Upper lobe of right lung (tissue), 1 donor: ENCODE data around the gene KCTD16. TPM values are rescaled to one million over a fixed set of nuclear protein-coding genes. Genes with fewer than 3 reads are reported as not detected.

ENCODE experiments used
- ATAC-seq: fragments of 200-7000 bp; cut with Tn5 transposase; one replicate; pipeline ENCODE4 v1.9.1; 2020; ENCODE audit warnings: mild to moderate bottlenecking, moderate library complexity
- DNase-seq: peaks from one replicate; pipeline ENCODE4 v3.0.0-alpha.2; 2020
- H3K27ac ChIP-seq: fragments of 200-600 bp; one replicate; pipeline ENCODE4 v1.8.0; 2022
- H3K27me3 ChIP-seq: fragments of 200-600 bp; one replicate; pipeline ENCODE4 v1.8.0; 2022; ENCODE audit warnings: mild to moderate bottlenecking
- H3K36me3 ChIP-seq: fragments of 200-600 bp; one replicate; pipeline ENCODE4 v1.8.0; 2022
- H3K4me1 ChIP-seq: fragments of 200-600 bp; one replicate; pipeline ENCODE4 v1.8.0; 2022
- H3K4me3 ChIP-seq: fragments of 200-600 bp; one replicate; pipeline ENCODE4 v1.8.0; 2022; ENCODE audit warnings: mild to moderate bottlenecking
- H3K9me3 ChIP-seq: fragments of 200-600 bp; one replicate; pipeline ENCODE4 v1.8.0; 2022
- intact Hi-C: fragments of 100-400 bp; cut with DNase I; formaldehyde crosslinking; loops from one replicate; pipeline ENCODE4 v1.11.0; 2022
- total RNA-seq: library from RNA; stranded (reverse); fragmentation: NEBNext Ultra II Directional; extraction: Animal tissue kit (Norgen Biotek cat#: 25700); gene quantifications from one replicate; pipeline ENCODE4 v1.2.1, GENCODE V29; 2021
- TF ChIP-seq, protein P1 (sequence below): fragments of 200-600 bp; IDR thresholded peaks from one replicate; pipeline ENCODE4 v1.8.0; 2022; ENCODE audit warnings: antibody characterized with exemption
- donor health status: DM: no; HTN: yes; CAD: no; lungs with severe emphysema.

The KCTD16 gene
- total RNA-seq, 1 donor from 2014 or later, result 5.1 TPM

DNA sequence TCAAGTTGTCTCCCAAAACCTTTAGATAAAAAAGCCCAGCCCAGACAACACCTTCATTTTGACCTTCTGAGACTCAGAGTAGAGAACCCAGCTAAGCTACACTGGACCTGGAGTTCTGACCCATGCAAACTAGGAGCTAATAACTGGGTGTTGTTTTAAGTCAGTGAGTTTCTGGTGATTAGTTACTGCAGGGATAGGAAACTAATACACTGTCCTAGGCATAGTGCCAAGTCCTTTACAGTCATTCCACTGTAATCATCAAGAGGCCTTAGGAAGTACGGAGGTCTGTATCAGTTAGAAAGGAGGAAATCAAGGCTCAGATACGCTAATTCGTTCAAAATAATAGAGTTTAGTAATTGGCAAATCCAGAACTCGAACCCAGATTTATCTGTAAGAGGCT is 197.9 kb downstream of the KCTD16 start:
- ATAC-seq (no peak), DNase-seq (no peak)
- Histone ChIP-seq H3K9me3 (no peaks in the 10 kb centered on the region), H3K36me3 (no peaks in the 10 kb centered on the region), H3K27me3 (no peaks in the 10 kb centered on the region), H3K4me3 (no peak overlapping the region), H3K4me1 (no peaks in the 10 kb centered on the region), H3K27ac (no peak overlapping the region)
- intact Hi-C loops, result no loop called here
- TF ChIP-seq, protein P1, sequence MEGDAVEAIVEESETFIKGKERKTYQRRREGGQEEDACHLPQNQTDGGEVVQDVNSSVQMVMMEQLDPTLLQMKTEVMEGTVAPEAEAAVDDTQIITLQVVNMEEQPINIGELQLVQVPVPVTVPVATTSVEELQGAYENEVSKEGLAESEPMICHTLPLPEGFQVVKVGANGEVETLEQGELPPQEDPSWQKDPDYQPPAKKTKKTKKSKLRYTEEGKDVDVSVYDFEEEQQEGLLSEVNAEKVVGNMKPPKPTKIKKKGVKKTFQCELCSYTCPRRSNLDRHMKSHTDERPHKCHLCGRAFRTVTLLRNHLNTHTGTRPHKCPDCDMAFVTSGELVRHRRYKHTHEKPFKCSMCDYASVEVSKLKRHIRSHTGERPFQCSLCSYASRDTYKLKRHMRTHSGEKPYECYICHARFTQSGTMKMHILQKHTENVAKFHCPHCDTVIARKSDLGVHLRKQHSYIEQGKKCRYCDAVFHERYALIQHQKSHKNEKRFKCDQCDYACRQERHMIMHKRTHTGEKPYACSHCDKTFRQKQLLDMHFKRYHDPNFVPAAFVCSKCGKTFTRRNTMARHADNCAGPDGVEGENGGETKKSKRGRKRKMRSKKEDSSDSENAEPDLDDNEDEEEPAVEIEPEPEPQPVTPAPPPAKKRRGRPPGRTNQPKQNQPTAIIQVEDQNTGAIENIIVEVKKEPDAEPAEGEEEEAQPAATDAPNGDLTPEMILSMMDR, result no peak

DNA sequence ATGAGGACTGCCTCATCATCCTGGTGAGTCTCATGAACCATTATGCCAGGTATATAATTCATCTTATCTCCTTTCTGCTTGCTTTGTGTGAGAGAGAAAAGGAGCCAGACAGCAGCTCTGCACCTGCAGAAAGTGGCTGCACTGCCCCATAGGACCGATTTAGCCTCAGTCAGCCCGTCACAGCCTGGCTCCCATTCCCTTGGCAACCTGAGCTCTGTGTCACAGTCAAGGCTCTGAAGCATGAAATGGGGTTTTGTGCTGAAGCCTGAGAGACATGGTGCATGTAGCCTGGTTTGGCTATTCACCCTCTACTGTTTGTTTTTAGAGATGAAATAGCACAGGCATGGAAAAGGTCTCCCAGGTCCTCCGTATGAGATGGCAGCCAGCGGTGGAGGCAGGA is 198.3 kb downstream of the KCTD16 start:
- H3K4me3 ChIP-seq, result no peak overlapping the region

DNA sequence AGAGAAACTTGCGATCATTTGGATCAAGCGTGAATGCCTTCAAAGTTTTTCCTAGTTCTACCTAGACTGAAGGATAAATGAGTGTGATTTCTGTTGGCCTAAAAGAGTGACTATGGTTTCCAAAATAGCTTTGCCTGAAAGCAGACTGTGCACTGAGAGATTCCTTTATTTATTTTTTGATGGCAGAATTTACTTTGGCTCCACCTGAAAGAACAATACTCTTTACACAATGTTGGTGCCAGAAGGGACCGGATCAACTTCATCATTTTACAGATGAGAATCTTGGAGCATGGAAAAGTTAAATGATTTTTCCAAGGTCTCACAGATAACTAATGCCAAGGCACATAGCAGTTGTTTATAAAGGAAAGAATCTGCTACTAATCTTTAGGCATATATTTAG is 199.6 kb downstream of the KCTD16 start:
- no peak for DNase-seq
- Histone ChIP-seq H3K9me3 (no peaks in the 10 kb centered on the region), H3K27ac (no peak overlapping the region), H3K4me1 (no peaks in the 10 kb centered on the region), H3K36me3 (no peaks in the 10 kb centered on the region), H3K27me3 (no peaks in the 10 kb centered on the region), H3K4me3 (no peak overlapping the region)
- ATAC-seq, result no peak
- intact Hi-C loops, result no loop called here
- TF ChIP-seq, protein P1, result no peak

More for the DNA sequence above, 198.3 kb downstream of the KCTD16 start:
- intact Hi-C loops, result no loop called here
- Histone ChIP-seq H3K27ac (no peak overlapping the region), H3K36me3 (no peaks in the 10 kb centered on the region), H3K27me3 (no peaks in the 10 kb centered on the region), H3K9me3 (no peaks in the 10 kb centered on the region), H3K4me1 (no peaks in the 10 kb centered on the region)
- no peak for DNase-seq
- no peak for ATAC-seq
- TF ChIP-seq, protein P1, result no peak

DNA sequence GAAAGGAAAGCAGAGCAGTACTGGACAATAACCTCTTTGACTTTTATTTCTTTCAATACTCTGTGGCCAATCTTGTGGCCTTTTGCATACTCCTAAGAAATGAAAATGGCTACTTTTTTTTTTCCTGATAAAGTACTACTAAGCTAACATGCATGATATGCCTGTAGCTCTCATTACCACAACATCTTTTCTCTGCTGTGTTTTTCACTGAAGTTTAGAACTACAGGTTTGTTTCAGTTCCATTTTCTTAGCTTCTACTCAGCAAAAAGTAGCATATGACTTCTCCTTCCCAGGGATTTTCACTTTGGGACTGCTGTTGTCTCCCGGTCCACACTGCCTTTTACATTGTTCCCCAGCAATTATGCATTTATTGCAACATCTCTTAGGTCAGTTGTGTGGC is 204.0 kb downstream of the KCTD16 start:
- intact Hi-C loops, result no loop called here
- H3K4me3 ChIP-seq, result no peak overlapping the region
- TF ChIP-seq, protein P1, result no peak
- H3K9me3 ChIP-seq, result no peaks in the 10 kb centered on the region
- ATAC-seq, result no peak
- no peak overlapping the region for H3K27ac ChIP-seq
- H3K4me1 ChIP-seq, result no peaks in the 10 kb centered on the region
- no peaks in the 10 kb centered on the region for H3K36me3 ChIP-seq
- DNase-seq, result no peak
- no peaks in the 10 kb centered on the region for H3K27me3 ChIP-seq

DNA sequence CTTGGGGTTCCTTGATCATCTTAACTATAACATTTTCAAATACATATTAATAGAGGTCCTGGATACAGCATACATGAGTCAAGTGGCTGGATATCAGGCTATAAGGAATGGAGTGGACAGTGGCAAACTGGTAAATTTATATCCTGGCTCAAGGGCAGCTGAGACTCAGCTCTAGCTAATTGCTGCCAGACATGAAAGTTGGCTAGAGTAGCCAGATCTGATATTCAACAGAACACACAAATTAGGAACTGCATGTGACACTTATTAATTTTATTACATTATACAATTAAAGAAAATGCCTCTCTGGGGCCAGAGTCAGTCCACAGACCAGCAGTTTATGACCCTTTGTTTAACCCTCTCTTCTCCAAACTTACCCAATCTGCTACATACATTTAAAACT is 206.5 kb downstream of the KCTD16 start:
- H3K36me3 ChIP-seq, result no peaks in the 10 kb centered on the region
- DNase-seq (no peak), ATAC-seq (no peak)
- H3K4me1 ChIP-seq, result no peaks in the 10 kb centered on the region
- no peaks in the 10 kb centered on the region for H3K27me3 ChIP-seq
- H3K4me3 ChIP-seq, result no peak overlapping the region
- peaks cover 4% of the 10 kb centered on the region for H3K9me3 ChIP-seq
- TF ChIP-seq, protein P1, result no peak
- H3K27ac ChIP-seq, result no peak overlapping the region
- intact Hi-C loops, result no loop called here

DNA sequence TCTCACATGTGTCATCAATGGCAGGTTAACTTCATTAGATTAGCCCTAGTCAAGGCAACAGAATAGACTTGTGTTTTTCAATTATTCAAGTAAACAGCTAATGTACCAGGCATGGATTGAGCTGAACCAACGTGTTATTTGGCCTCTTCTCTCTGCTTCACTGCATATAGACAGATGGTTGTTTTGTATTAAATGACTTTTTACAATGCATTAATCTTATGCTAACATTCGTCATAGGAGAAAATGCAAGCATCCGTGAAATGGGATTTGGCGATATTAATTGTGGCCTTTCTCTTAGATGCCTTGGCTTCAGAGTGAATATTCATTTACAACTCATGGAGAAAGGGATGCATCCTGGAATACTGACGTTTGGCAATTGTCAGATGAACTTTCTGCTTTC is 208.0 kb downstream of the KCTD16 start:
- Histone ChIP-seq H3K27ac (no peak overlapping the region), H3K4me1 (no peaks in the 10 kb centered on the region), H3K9me3 (peaks cover 4% of the 10 kb centered on the region), H3K36me3 (no peaks in the 10 kb centered on the region), H3K4me3 (no peak overlapping the region), H3K27me3 (no peaks in the 10 kb centered on the region)
- DNase-seq (no peak), ATAC-seq (no peak)
- TF ChIP-seq, protein P1, result no peak
- intact Hi-C loops, result no loop called here
